Keratinocyte (primary cell): ENCODE measurements around the gene IHH. TPM values are rescaled to one million over a fixed set of nuclear protein-coding genes. Genes with fewer than 3 reads are reported as not detected.

ENCODE experiments used
- DNase-seq: peaks from one replicate; pipeline ENCODE4 v3.0.0-alpha.2; 2011; ENCODE audit warnings: low read depth, missing footprints, low spot score
- FAIRE-seq: peaks from 2 replicates; lab custom pipeline; 2011; peaks lifted over from hg19 to GRCh38; lab: Jason Lieb, UNC
- H2AFZ ChIP-seq: 2 replicates; pipeline ENCODE4 v1.6.0; 2012; ENCODE audit warnings: low read length, control low read depth, inconsistent platforms; ENCODE audit not compliant: control insufficient read depth
- H3K27ac ChIP-seq: 2 replicates; pipeline ENCODE4 v1.5.1; 2011; ENCODE audit warnings: low read length; ENCODE audit not compliant: control insufficient read depth, insufficient read depth
- H3K27me3 ChIP-seq: 3 replicates; pipeline ENCODE4 v1.6.0; 2011; ENCODE audit warnings: low read length; ENCODE audit not compliant: control insufficient read depth, insufficient read depth; ENCODE audit errors: extremely low read depth
- H3K36me3 ChIP-seq, 2 experiments: 2 replicates in 1 of 2; 3 replicates in 1 of 2; pipeline ENCODE4 v1.5.1; 2011; ENCODE audit warnings: low read length in 2 of 2, mild to moderate bottlenecking in 1 of 2; ENCODE audit not compliant: control insufficient read depth in 2 of 2, insufficient read depth in 2 of 2; ENCODE audit errors: extremely low read depth in 1 of 2
- H3K4me1 ChIP-seq: 3 replicates; pipeline ENCODE4 v1.5.1; 2011; ENCODE audit warnings: low read length; ENCODE audit not compliant: control insufficient read depth, insufficient read depth; ENCODE audit errors: extremely low read depth
- H3K4me2 ChIP-seq: 3 replicates; pipeline ENCODE4 v1.6.0; 2011; ENCODE audit warnings: low read depth, low read length; ENCODE audit not compliant: control insufficient read depth, insufficient read depth; ENCODE audit errors: extremely low read depth
- H3K4me3 ChIP-seq, 3 experiments: fragments of 200-600 bp in 1 of 3; sonication (generic) in 1 of 3; 2 replicates in 2 of 3; 3 replicates in 1 of 3; pipeline ENCODE4 v1.5.1; 2011 to 2016; ENCODE audit warnings: low read length in 3 of 3, mild to moderate bottlenecking in 3 of 3, control low read depth in 2 of 3, inconsistent platforms in 1 of 3, low read depth in 1 of 3, mixed read lengths in 1 of 3, mixed run types in 1 of 3, moderate library complexity in 1 of 3; ENCODE audit not compliant: control insufficient read depth in 2 of 3, insufficient read depth in 2 of 3; ENCODE audit errors: extremely low read depth in 1 of 3
- H3K79me2 ChIP-seq: 2 replicates; pipeline ENCODE4 v1.6.0; 2012; ENCODE audit warnings: low read length; ENCODE audit not compliant: control insufficient read depth, insufficient read depth
- H3K9ac ChIP-seq: 3 replicates; pipeline ENCODE4 v1.6.0; 2011; ENCODE audit warnings: low read length; ENCODE audit not compliant: control insufficient read depth, insufficient read depth; ENCODE audit errors: extremely low read depth
- H3K9me1 ChIP-seq: 3 replicates; pipeline ENCODE4 v1.6.0; 2011; ENCODE audit warnings: low read length; ENCODE audit not compliant: control insufficient read depth, insufficient read depth; ENCODE audit errors: extremely low read depth
- H3K9me3 ChIP-seq: 2 replicates; pipeline ENCODE4 v1.5.1; 2012; ENCODE audit warnings: low read depth, low read length; ENCODE audit not compliant: control insufficient read depth
- H4K20me1 ChIP-seq: 3 replicates; pipeline ENCODE4 v1.6.0; 2011; ENCODE audit warnings: low read length; ENCODE audit not compliant: control insufficient read depth, insufficient read depth; ENCODE audit errors: extremely low read depth
- EZH2 ChIP-seq: IDR thresholded peaks from one replicate; pipeline ENCODE4 v1.6.1; 2012; ENCODE audit warnings: inconsistent platforms, mild to moderate bottlenecking, low read length, moderate library complexity
- dilution Hi-C: fragments of 300-500 bp; cut with MboI; formaldehyde crosslinking; loops from one replicate; pipeline ENCODE4 v1.7.0; 2020; ENCODE audit warnings: low sequenced_read_pairs; ENCODE audit not compliant: extremely low pct_ligation_motif_present
- polyA plus RNA-seq, 5 experiments: library from polyadenylated mRNA; depleted of rRNA in 3 of 5; stranded (reverse) in 3 of 5; stranded (forward) in 1 of 5; unstranded in 1 of 5; fragments of >200 nt; gene quantifications; 1 replicate in 1 of 5; 2 replicates in 3 of 5; 3 replicates in 1 of 5; pipeline versions ENCODE4 v1.2.1 to v1.2.3, GENCODE V29; 2011 to 2012; ENCODE audit warnings: missing spikeins in 2 of 5, low read depth in 1 of 5, low replicate concordance in 1 of 5
- TF ChIP-seq, protein P1 (sequence below), 3 experiments: IDR thresholded peaks in 1 of 3; conservative IDR thresholded peaks in 1 of 3; optimal IDR thresholded peaks in 1 of 3; 2 replicates in 2 of 3; 3 replicates in 1 of 3; pipeline versions ENCODE3 to v1.5.1; 2011; ENCODE audit warnings: low read length in 3 of 3, mild to moderate bottlenecking in 3 of 3, moderate library complexity in 2 of 3, control low read depth in 1 of 3, inconsistent platforms in 1 of 3; ENCODE audit not compliant: insufficient read depth in 2 of 3; ENCODE audit errors: extremely low read depth in 1 of 3

The IHH gene
- polyA plus RNA-seq, 1 donor (not counting 4 experiments of a cell fraction or from before 2014, with no cell fraction given): not detected

GRCh38 chr2:219095406-219095935, 34.8 kb upstream of the IHH start:
- H3K9ac ChIP-seq: no peak overlapping the region
- H3K4me3 ChIP-seq: no peak overlapping the region
- H3K36me3 ChIP-seq: peaks cover 0 to 2% of the 10 kb centered on the region in 2 experiments
- H3K4me2 ChIP-seq: no peak overlapping the region
- H3K4me1 ChIP-seq: no peaks in the 10 kb centered on the region
- no peak for FAIRE-seq
- no peak overlapping the region for H3K27ac ChIP-seq
- no peaks in the 10 kb centered on the region for H4K20me1 ChIP-seq
- TF ChIP-seq, protein P1, sequence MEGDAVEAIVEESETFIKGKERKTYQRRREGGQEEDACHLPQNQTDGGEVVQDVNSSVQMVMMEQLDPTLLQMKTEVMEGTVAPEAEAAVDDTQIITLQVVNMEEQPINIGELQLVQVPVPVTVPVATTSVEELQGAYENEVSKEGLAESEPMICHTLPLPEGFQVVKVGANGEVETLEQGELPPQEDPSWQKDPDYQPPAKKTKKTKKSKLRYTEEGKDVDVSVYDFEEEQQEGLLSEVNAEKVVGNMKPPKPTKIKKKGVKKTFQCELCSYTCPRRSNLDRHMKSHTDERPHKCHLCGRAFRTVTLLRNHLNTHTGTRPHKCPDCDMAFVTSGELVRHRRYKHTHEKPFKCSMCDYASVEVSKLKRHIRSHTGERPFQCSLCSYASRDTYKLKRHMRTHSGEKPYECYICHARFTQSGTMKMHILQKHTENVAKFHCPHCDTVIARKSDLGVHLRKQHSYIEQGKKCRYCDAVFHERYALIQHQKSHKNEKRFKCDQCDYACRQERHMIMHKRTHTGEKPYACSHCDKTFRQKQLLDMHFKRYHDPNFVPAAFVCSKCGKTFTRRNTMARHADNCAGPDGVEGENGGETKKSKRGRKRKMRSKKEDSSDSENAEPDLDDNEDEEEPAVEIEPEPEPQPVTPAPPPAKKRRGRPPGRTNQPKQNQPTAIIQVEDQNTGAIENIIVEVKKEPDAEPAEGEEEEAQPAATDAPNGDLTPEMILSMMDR (optimal IDR thresholded peaks at IDR 0.05 in 1 of 3, IDR thresholded peaks at IDR 0.05 in 1 of 3, conservative IDR thresholded peaks at IDR 0.05 in 1 of 3; ENCODE audit: extremely low read depth in 1 of 3, insufficient read depth in 2 of 3, low read length in 3 of 3): no peak
- TF ChIP-seq EZH2: no peak
- no peaks in the 10 kb centered on the region for H3K79me2 ChIP-seq
- no peak overlapping the region for H2AFZ ChIP-seq
- no peak for DNase-seq
- H3K9me3 ChIP-seq: no peaks in the 10 kb centered on the region
- no peaks in the 10 kb centered on the region for H3K27me3 ChIP-seq
- no peaks in the 10 kb centered on the region for H3K9me1 ChIP-seq
- dilution Hi-C loops: no loop called here

DNA sequence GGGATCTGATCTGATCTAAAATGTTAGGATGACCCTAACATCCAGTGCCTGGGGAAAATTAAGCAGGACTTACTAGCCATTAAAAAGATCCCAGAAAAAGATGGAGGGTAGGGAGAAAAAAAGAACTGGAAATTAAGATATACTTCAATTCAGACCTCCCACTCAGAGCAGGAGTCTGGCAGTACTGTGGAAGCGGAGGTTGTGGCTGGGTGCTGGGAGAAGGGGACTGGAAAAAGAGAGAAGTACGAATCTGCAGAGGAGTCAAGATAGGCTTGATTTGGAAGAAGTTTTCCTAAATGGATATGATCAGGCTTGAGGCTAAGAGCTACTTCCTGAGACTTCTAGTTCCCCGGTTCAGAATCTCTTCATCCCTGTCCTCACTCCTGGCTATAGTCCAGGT, 33.5 kb upstream of the IHH start:
- no peak for TF ChIP-seq EZH2
- TF ChIP-seq, protein P1 (optimal IDR thresholded peaks at IDR 0.05 in 1 of 3, IDR thresholded peaks at IDR 0.05 in 1 of 3, conservative IDR thresholded peaks at IDR 0.05 in 1 of 3; ENCODE audit: extremely low read depth in 1 of 3, insufficient read depth in 2 of 3, low read length in 3 of 3): no peak
- H3K4me2 ChIP-seq: no peak overlapping the region
- no peaks in the 10 kb centered on the region for H4K20me1 ChIP-seq
- dilution Hi-C loops: no loop called here
- FAIRE-seq (no peak), DNase-seq (no peak)
- H3K4me3 ChIP-seq: no peak overlapping the region
- H3K4me1 ChIP-seq: no peaks in the 10 kb centered on the region
- H3K9ac ChIP-seq: no peak overlapping the region
- no peaks in the 10 kb centered on the region for H3K27me3 ChIP-seq
- peaks cover 0 to 2% of the 10 kb centered on the region in 2 experiments for H3K36me3 ChIP-seq
- no peaks in the 10 kb centered on the region for H3K9me1 ChIP-seq
- no peaks in the 10 kb centered on the region for H3K79me2 ChIP-seq
- H3K27ac ChIP-seq: no peak overlapping the region
- H3K9me3 ChIP-seq: no peaks in the 10 kb centered on the region
- no peak overlapping the region for H2AFZ ChIP-seq
